RCC 7860 (cell line): ENCODE data around the gene ZBED2.
"Not testable (repeated sequence)": the region's sequence is repeated elsewhere in the genome, so short reads cannot be mapped to it uniquely, and the experiment has no call there.

ENCODE experiments used
- DNase-seq: peaks from one replicate; pipeline ENCODE4 v3.0.0-alpha.2; 2015; ENCODE audit warnings: low spot score
- FAIRE-seq: peaks from 2 replicates; lab custom pipeline; 2012; peaks lifted over from hg19 to GRCh38; lab: Jason Lieb, UNC

Gene ZBED2, protein sequence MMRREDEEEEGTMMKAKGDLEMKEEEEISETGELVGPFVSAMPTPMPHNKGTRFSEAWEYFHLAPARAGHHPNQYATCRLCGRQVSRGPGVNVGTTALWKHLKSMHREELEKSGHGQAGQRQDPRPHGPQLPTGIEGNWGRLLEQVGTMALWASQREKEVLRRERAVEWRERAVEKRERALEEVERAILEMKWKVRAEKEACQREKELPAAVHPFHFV

DNA sequence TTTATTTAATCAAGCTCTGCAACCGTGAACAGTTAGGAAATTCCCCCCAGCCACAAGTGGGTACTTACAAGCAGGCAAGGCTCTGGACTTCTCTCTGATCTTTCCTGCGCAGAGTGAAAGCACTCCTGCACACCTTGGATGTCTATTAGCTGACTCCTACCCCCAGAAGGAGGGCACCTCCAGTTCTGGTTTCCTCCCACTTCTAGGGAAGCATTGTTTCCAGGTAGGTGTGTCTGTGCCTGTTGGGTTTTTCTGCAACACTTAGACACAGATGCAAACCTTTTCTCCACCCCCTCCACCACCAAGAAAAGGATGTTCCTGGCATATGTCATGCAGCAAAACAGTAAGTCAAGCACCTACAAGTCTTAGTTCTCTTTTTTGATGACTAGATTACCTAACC is at the start of gene ZBED2:
ZBED2 (minus strand) TSS at position 115 of the 400 bp plus-strand sequence. CDS start 1,145 bp downstream, outside the sequence.
- DNase-seq (no peak), FAIRE-seq (no peak)

GRCh38 chr3:111639316-111639715 is 44.2 kb upstream of the ZBED2 start:
- FAIRE-seq: no peak

DNA sequence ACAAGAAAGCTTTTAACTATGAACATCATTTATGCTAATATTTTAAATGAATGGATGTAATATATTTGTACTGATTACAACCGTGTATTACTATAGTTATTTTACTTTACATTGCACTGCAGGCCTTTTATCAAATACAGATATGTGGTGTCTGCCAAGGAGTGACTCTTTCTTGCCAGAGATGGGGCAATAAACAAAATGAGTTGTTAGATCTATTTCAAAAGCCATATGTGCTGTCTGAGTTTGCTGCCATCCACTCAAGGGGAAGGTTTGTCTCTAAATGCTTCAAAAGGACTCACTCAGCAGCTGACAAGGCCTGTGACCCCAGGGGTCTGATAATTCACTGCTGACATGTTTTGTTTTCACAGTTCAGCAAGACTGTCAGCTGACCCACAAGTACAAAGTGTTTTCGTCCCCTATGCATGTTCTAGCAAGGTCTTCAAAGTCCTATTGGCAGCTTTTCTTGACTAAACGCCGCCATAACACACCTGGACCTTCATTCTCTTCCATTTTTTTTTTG is 41.3 kb upstream of the ZBED2 start:
- DNase-seq: no peak
- no peak for FAIRE-seq

More at GRCh38 chr3:111639316-111639715, 44.2 kb upstream of the ZBED2 start:
- no peak for DNase-seq

DNA sequence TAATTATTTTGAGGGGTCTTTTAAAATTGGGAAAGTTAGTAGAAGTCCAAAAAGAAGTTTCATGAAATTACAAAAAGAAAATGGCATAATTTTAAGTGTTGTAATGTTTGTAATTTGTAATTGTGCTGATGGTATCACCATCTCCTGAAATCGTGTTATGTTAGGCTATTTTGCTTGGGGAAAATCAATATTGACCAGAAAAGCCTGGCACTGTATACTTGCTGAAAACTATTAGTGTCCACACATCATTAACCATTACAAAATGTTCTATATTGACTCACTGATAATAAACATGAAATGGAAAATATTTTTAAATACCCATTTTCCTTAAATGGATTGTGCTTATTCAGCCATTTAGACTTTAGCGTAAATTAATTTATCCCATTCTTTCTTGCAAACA is 40.3 kb upstream of the ZBED2 start:
- DNase-seq (no peak), FAIRE-seq (no peak)

DNA sequence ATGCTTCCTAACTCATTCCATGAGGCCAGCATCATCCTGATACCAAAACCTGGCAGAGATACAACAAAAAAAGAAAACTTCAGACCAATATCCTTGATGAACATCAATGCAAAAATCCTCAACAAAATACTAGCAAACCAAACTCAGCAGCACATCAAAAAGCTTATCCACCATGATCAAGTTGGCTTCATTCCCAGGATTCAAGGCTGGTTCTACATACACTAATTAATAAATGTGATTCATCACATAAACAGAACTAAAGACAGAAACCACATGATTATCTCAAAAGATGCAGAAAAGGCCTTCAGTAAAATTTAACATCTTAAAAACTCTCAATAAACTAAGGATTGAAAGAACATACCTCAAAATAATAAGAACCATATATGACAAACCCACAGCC is 35.5 kb upstream of the ZBED2 start:
- not testable (repeated sequence) for DNase-seq, FAIRE-seq

GRCh38 chr3:111629018-111629417 is 33.9 kb upstream of the ZBED2 start:
- not testable (repeated sequence) for FAIRE-seq, DNase-seq

- DNase-seq (no peak), FAIRE-seq (no peak)
These were observed 31.9 kb upstream of the ZBED2 start for GRCh38 chr3:111627092-111627491.

GRCh38 chr3:111621535-111621934 is 26.4 kb upstream of the ZBED2 start:
- no peak for FAIRE-seq
- DNase-seq: peak; percentile 24

DNA sequence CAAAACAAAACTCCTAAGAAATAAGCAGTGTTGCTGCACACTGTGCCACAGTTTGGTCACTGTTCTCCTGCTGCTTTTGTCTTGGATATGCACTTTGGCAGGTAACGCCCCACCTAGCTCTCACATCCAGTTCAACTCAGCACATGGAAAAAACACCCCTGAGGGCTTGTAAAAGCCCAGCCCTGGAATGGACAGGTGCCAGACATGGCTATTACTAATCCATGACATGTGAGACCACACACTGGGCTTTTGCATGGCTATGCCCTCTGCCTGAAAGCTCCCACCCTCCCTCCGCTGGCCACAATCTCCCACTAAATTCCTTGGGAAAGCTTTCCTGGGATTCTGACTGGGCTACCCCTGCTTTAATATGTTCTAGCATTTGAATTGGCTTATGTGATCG is 24.7 kb upstream of the ZBED2 start:
- no peak for DNase-seq
- no peak for FAIRE-seq

- FAIRE-seq (no peak), DNase-seq (no peak)
These were observed 23.8 kb upstream of the ZBED2 start for GRCh38 chr3:111618945-111619344.

GRCh38 chr3:111617912-111618601 is 22.9 kb upstream of the ZBED2 start:
- DNase-seq (no peak), FAIRE-seq (no peak)

GRCh38 chr3:111617406-111617805 is 22.3 kb upstream of the ZBED2 start:
- FAIRE-seq (no peak), DNase-seq (no peak)

DNA sequence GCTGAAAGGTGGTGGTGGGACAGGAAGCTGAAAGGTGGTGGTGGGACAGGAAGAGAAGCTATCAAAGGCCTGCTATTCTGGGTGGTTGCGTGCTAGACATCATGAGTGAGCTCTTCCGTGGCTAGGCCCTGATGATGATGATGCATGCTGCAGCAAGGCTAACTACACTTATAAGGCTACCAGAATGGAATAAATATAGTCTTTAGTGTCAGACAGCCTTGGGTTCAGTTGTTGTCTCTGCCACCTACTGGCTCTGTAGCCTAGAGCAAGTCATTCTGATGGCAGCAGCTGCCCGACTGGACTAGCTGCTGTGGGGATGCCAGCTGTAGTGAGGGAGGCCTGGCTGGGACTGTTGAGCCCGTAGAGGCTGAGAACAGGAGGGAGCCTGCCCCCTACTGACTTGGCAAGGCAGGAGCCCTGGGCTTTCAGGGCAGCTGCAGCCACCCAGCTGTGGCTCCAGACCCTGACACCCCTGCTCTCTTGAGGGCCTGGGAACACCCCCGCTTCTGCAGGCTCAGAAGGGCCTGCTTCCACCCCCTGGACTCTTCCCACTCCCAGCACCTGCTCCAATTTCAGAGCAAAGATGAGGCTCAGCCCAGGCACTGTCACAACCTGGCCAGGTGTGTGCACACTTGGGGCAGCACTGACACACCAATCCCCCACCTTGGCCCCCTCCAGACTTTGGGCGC is 21.4 kb upstream of the ZBED2 start:
- FAIRE-seq (no peak), DNase-seq (no peak)

- no peak for DNase-seq
- no peak for FAIRE-seq
These were observed 20.7 kb upstream of the ZBED2 start for GRCh38 chr3:111615880-111616279.

DNA sequence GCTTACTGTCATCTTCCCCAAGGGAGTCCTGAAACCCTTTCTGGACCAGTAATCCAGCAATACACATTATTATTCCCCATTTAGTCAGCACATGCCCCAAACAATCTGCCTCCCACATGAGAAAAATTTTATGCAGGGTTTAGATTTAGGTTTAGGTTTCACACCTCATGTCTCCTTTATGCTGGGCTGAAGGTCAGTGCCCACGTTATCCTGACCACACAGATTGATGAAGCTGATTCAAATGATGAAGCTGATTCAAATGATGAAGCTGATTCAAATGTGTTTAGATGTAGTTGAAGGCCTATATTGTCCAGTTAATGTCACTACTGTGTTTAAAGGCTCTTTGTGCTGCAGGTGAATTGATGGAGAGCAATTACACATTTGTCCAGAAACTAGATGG is 18.1 kb upstream of the ZBED2 start:
- DNase-seq (no peak), FAIRE-seq (no peak)

DNA sequence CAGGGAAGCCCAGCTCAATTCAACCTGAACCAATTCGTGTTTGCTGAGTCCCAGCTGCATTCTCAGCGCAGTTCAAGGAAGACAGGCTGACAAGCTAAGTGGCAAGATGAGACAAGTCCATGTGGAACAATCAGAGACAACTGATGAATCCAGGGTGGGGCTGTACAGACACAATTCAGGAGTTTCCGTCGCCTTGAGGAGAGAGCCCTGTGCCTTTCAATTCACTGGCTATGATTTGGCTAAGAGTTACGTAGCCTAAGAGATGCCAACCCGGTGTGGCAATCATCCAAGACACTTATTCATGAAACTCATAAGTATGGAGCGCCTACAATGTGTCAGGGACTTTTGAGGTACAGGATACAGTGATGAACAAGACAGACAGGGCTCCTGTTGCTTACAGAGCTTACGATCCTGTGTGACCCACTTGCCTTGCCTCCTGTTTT is 15.5 kb upstream of the ZBED2 start:
- FAIRE-seq: no peak
- no peak for DNase-seq

- no peak for FAIRE-seq
These were observed 15.0 kb upstream of the ZBED2 start for GRCh38 chr3:111610189-111610588.

DNA sequence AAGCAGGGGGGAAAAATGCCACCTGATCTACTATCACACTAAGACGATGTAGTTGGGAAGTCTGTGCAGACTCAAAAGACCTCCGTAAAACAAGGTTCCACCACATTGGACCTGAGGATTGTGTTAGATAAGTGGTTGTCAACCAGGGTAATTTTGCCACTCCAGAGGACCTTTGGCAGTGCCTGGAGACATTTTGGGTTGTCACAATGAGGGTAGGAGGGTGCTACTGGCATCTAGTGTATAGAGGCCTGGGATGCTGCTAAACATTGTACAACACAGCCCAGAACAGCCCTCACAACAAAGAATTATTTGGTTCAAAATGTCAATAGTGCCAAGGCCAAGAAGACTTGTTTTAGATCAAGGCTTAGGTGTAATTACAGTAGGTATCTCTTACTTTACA is 14.6 kb upstream of the ZBED2 start:
- DNase-seq (no peak), FAIRE-seq (no peak)

More at GRCh38 chr3:111610189-111610588, 15.0 kb upstream of the ZBED2 start:
- no peak for DNase-seq

DNA sequence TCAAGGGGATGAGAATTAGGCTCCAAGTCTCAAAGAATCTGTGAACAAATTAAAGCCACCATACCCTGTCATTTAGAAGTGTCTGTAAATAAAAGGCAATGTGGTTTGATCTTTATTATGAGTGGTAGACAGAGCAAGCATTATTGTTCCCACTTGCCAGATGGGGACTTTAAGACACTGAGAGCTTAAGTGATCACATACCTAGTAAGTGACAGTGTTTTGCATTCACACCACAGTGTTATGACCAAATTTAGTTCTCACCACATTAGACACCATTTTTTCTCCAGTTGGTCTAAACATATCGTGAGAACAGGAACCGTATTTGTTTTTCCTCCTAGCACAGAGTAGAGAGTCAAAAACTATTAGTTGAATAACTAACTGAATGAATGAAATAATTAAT is 13.2 kb upstream of the ZBED2 start:
- no peak for DNase-seq
- FAIRE-seq: no peak

DNA sequence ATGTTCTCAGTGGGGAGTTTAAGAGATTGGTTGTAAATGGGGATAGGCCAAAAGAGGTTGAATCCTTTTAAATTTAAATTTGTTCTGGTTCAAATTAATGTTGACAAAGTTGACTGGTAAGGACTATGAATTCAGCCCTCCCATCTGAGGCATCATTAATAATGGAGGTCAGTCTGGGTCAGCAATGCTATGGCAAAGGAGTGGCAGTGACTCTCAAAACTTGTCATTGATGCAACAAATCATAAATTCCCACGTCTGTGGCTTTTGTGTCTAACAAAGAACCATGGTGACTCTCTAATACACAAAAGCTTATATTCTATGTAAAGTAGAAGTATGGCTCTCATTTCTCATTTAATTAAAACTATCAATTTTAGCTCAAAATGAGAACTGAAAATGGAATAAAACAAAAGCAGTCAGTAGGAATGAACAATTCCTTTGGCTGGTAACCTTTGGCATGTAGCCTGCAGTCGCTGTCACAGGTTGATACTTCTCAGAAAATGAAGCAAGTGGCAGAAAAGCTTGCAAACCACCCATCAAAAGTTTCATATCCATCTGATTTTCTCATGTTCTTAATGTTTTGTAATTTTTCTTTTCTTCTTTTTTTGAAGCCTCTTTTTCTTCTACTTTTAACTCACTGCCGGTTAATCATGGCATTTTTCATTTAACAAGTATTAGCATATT is 12.2 kb upstream of the ZBED2 start:
- FAIRE-seq: no peak
- DNase-seq: no peak

DNA sequence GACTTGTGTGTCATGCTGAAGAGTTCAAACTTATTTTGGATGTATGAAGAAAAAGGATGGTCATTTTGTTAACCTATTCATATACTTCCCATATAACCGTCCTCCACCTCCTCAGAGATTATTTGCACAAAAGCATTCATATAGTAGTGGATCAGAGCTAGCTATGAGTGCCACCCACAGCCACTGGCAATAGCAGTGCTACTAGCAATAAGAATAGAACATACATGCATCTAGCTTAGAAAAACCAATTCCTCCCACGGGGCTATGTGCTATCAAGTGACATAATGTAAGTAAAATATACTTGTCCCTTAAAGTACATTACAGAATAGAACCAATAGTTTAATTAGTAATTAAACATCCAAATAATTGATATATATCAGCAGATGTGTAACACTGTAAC is 10.3 kb upstream of the ZBED2 start:
- no peak for FAIRE-seq
- no peak for DNase-seq
